ENCODE results near the gene SLC16A8.

Gene SLC16A8

GRCh38 chr22:38067761-38068360 is 16.1 kb downstream of the SLC16A8 start:
- POLR2A ChIA-PET = no interaction called here
- CTCF ChIA-PET = interaction anchor here (0.7 to 5.2 kb wide), 4 partner anchors 10 to 1592 kb away, joined by 3 to 36 read pairs (median 4); partner anchors contain the start of gene PICK1
- no peak for DNase-seq (ENCODE audit: extremely low spot score)
- no peak for TF ChIP-seq CTCF (IDR thresholded peaks at IDR 0.05; ENCODE audit: control extremely low read depth, extremely low read depth, low read depth, missing control alignments)

DNA sequence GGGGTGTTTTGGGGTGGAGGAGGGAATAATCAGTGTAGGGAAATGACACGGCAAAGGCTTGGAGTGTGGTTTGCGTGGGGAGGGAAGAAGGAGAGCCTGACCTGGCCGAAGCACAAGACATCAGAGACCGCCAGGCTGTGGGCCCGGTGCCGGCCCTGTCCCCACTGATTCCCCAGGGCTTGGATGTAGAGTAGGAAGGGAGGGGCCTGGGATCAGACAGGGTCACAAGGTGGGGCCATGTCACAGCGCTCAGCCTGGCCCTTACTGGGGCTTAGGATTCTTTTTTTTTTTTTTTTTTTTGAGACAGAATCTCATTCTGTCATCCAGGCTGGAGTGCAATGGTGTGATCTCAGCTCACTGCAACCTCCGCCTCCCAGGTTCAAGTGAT is 17.0 kb downstream of the SLC16A8 start:
- no peak for DNase-seq (ENCODE audit: extremely low spot score)
- ChIA-PET POLR2A (no interaction called here), CTCF (interaction anchor here (0.7 to 5.2 kb wide), 2 partner anchors 14 to 1591 kb away, joined by 3 to 36 read pairs; no protein-coding TSS in a partner anchor)
- TF ChIP-seq CTCF (IDR thresholded peaks at IDR 0.05; ENCODE audit: control extremely low read depth, extremely low read depth, low read depth, missing control alignments) = no peak

GRCh38 chr22:38066381-38067027 is 17.5 kb downstream of the SLC16A8 start:
- CTCF ChIA-PET = interaction anchor here (1.0 to 5.2 kb wide), 3 partner anchors 13 to 505 kb away, joined by 3 to 36 read pairs (median 3); no protein-coding TSS in a partner anchor
- POLR2A ChIA-PET = no interaction called here
- no peak for DNase-seq (ENCODE audit: extremely low spot score)

DNA sequence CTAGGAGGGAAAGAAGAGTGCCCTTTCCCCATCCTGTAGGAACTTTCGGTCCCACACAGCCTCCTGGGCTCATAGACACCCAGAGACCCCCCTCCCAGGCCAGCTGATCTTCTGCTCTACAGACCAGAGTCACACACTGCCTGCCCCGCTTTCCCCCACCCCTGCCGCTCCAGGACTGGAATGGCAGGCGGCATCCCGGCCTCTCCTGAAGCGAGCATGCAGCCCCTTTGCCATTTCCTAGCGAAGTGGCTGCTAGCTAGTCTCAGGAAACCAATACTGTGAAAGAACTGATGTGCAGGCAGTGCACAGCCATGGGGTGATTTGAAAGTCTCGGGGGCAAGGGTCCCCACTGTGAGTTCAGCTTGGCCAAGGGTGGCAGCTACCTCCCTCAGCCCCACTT is 18.4 kb downstream of the SLC16A8 start:
- ChIA-PET CTCF (interaction anchor here (0.7 to 5.2 kb wide), 4 partner anchors 12 to 506 kb away, joined by 3 to 36 read pairs (median 3); no protein-coding TSS in a partner anchor), POLR2A (no interaction called here)
- TF ChIP-seq CTCF (IDR thresholded peaks at IDR 0.05; ENCODE audit: control extremely low read depth, extremely low read depth, low read depth, missing control alignments) = no peak
- no peak for DNase-seq (ENCODE audit: extremely low spot score)

More at GRCh38 chr22:38066381-38067027, 17.5 kb downstream of the SLC16A8 start:
- no peak for TF ChIP-seq CTCF (IDR thresholded peaks at IDR 0.05; ENCODE audit: control extremely low read depth, extremely low read depth, low read depth, missing control alignments)

DNA sequence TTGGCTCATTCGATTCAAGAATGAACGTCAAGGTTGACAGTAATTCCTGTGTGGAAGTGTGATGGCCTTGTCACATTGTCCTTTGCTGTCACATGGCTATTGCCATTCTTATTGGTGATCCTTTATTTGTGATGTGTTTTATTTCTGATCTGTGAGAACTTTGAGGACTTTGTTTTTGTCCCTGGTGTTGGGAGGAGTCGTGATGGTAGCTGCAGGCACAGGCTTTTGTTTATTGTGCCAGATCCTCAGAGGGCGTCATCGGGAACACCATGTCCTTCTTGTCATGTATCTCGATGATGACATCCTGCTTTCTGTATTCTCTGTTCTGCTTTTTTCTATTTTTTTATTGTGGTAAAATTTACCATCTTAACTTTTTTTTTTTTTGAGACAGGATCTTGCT is 21.2 kb downstream of the SLC16A8 start:
- ChIA-PET CTCF (interaction anchor here (2.2 kb wide), 1 partner anchor 11 kb away, joined by 9 read pairs; no protein-coding TSS in a partner anchor), POLR2A (interaction anchor here (0.5 kb wide), 1 partner anchor 292 kb away, joined by 3 read pairs; no protein-coding TSS in a partner anchor)
- TF ChIP-seq CTCF (IDR thresholded peaks at IDR 0.05; ENCODE audit: control extremely low read depth, extremely low read depth, low read depth, missing control alignments) = no peak
- no peak for DNase-seq (ENCODE audit: extremely low spot score)

DNA sequence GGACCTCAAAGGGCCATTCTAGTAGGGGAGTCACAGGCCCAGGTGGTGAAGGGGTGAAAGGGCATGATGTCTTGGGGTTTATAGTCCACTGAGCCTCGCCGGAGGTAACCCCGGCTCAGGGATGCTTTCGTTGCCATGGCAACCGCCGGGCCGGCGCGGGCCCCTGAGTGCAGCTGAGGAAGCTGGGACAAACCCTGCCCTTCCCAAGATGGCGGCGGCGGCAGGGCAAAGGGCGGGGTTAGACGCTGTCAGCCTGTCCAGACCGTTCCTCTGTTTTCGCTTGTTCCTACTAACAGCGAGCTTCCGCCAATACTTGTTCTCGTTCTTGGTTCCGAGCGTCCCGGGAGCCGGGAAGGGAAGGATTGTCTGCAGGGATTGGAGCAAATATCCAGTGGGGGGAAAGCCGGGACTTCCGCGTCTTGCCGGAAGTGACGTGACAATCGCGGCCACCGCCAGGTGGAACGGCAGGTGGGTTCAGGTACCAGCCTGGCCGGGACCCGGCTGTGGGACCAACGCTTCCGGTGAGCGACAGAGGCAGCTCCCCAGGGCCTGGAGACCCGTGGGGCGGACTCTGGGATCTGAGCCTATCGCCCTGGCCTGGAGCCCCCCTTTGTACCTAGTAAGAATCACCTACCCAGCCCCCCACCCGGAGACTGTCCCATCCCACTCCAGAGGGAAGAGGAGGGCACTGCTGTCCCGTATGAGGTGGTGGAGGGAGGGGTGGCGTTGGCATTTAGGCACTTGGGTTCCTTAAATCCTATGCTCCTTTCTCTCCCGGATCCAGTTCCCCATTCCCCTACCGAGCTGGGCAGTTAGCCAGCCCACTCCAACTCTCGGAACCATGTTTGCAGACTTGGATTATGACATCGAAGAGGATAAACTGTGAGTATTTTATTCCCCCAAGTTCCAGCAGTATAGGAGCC is 26.8 kb downstream of the SLC16A8 start, which contains the start of gene PICK1:
Gene PICK1, plus strand, starts transcription at position 436 of the 923 bp plus-strand sequence. Its CDS starts 406 bp downstream, at position 842.
- CTCF ChIA-PET = interaction anchor here (1.0 to 1.4 kb wide), 2 partner anchors 11 to 57 kb away, joined by 3 to 5 read pairs; no protein-coding TSS in a partner anchor
- POLR2A ChIA-PET = interaction anchor here (0.6 kb wide), 1 partner anchor 156 kb away, joined by 3 read pairs; no protein-coding TSS in a partner anchor
- TF ChIP-seq CTCF (IDR thresholded peaks at IDR 0.05; ENCODE audit: control extremely low read depth, extremely low read depth, low read depth, missing control alignments) = no peak
- peak; percentile 92 for DNase-seq (ENCODE audit: extremely low spot score)
